HG03571 (cell line): ENCODE measurements around the gene P2RX1.

Experiments used
- ATAC-seq: cut with Tn5 transposase; IDR thresholded peaks from one replicate; pipeline ENCODE4 v1.9.1; 2021; ENCODE audit not compliant: unreplicated experiment

The P2RX1 gene

DNA sequence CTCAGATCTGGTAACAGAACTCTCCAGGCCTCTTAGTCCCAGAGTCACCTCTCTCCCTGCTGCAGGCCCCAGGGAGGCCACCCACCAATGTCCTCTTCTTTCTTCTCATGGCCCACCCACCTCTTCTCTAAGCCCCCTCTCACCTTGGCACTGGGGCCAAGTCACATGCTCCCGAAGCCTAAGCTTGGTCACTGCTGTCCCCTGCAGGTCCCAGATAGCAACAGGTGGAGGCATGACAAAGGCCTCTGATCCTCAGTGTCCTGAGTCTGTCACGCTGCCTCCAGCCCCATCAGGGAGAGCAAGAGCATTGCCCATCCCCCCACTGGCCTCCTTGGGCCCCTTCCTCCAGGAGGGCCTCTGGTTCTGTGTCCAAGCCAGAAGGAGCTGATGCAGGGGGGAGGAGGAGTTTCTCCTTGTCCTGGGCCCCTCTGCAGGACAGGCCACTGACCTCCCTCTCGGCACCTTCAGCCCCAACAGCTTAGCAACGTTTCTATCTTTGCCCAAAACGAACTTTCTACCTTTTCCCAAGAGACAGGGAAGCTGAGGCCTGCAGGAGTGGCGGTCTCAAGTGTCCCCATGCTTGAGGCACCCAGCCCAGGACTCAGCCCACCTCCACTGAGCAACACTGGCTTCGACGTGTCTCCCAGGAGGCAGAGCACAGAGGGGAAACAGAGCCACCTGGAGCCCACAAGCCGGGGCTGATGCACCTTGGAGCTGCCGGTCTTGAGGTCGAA is 8.6 kb downstream of the P2RX1 start:
- no peak for ATAC-seq

DNA sequence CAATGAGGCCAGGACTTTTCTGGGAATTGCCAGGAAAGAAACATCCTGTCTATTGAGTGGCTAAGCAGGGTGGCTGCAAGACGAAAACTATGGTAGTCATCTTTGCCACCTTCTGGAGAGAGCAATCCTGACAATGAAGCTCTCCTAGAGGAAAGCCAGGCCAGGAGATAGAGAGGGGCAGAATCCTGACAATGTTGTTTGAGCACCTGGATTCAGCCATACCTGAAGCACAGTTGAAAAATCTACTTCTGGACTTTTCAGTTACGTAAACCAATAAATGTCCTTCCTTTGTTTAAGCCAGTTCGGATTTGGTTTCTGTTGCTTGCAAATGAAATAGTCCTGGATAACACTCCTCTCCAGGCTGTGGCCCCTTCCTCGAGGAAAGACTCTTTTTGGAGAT is 9.4 kb downstream of the P2RX1 start:
- no peak for ATAC-seq

DNA sequence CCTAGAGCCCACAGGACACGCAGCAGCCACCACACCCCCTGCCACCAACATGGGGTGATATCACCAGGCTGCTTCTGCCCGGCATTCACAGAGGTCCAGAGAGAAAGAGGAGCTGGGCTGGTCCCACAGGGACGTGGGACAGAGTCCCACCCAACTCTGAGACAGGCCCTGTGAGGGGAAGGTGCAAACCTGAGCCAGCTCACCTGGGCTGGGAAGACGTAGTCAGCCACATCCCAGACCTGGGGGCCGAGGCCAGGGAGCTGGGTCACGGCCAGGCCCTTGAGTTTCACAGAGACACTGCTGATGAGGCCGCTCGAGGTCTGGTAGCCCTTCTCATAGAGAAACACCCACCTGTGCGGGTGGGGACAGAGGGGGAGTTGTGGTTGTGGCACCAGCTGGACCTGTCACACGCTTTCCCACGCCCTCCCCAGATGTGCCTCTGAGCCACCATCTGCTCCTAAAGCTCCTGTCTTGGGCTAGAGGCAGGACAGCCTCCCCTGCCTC is 11.2 kb downstream of the P2RX1 start:
- ATAC-seq = no peak

DNA sequence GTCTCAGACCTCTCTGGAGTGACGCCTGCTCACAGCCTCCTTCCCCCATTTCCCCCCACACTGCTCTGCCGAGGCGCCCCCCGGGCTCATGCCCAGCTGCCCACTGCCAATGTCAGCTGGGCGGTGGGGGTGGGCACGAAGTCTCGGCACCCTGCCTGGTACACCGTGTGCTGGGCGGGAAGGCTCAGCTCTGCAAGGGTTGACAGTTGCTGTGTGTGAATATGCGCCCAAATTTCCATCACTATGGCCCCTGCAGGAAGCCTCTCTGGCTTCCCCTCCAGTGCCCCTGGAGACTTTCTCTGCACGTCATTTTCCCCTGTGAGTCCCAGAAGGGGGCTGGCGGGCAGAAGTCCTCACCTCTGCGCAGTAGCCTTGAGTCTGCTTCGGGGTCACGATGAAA is 11.8 kb downstream of the P2RX1 start:
- no peak for ATAC-seq

DNA sequence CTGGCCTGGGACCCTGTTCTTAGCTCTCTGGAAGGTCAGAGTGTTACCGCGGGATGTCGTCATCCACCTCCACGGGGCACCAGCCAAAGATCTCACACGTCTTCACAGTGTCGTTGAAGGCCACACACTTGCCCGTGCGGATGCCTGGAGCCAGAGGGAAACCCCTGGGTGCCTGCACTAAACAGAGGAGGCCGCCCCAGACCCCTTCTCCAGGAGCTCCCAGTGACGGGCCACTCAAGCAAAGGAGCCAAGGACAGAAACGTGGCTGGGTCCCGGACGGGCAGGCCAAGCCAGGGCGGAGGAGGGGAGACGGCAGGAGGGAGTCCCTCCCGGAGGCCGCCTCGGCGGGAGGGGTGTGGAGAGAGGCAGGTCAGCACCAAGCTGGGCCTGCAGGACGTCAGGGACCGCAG is 12.4 kb downstream of the P2RX1 start:
- no peak for ATAC-seq

DNA sequence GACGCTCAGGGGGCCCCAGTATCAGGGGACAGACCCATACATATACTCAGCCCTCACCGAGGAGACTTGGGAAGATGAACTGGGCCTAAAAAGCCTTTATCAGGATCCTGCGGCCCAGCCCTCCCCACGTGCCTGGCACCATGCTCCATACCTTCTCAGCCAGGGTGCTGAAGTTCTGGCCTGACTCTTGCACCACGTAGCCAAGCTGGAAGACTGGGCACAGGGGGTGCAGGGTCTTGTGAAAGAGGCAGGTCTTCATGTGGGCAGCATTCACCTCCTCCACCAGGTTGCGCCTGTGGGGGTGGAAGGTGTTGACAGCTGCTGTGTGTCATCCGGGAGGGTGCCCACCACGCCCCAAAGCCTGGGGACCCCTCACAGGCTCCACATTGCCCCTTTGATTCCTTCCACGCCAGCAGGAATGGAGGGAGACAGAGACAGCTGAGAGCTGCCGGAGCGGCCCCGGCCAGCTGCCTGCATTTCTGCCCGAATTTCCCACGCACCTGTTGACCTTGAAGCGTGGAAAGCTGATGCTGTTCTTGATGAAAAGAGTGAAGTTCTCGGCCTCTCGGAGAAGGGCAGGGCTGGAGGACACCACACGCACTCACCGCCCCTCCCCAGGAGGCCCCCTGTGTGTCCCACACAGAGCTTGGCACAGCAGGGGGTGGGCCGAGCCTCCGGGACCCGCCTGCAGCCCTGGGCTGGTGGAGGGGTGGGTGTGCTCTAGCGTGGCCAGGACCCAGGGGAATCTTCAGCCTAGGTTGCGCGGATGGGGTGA is 13.0 kb downstream of the P2RX1 start:
- ATAC-seq = no peak

DNA sequence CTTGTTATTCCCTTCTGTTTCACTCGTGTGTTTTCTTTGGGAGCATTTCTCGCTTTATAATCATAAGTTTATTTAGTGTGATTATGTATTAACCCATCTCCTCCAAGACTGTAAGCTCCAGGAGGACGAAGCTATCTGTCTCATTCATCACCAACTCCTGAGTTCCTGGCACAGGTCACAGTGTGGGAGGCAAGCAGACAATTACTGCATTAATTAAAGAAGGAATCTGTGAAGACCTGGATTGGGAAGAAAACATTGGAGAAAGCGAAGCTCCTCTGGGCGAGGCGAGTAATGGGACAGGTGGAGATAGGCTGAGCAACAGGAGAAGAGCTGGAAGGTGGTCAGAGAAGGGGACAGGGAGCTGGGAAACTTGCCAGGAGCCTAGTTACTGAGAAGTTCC is 15.6 kb downstream of the P2RX1 start:
- no peak for ATAC-seq

DNA sequence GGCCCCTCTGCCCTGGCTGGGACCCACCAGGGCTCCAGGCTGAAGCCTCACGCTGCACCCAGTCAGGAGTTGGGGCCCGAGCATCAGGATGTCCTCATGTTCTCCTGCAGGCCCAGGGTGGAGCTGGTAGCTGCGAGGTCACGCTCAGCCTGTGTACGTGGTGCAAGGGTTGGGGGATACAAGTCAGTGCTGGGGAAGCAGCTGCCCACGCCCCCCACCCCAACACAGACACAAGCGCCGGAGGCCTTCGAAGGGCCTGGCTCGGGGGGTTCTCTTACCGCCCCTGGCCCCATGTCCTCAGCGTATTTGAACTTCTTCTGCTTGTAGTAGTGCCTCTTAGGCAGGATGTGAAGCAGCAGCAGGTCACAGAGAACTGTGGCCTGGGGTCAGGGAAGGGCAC is 18.5 kb downstream of the P2RX1 start:
- ATAC-seq = no peak

DNA sequence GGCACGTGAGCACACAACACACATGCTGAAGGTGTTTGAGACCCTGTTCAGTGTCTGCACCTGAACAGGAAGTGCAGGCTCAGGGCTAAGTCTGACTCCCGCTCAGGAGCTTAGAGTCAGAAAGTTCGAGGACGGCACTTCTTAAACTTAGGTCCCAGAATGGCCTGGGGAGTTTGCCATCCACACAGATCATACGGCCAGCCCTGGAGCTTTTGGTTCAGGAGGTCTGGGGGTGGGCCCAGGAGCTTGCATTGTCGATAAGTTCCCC is 19.4 kb downstream of the P2RX1 start:
- ATAC-seq = no peak

DNA sequence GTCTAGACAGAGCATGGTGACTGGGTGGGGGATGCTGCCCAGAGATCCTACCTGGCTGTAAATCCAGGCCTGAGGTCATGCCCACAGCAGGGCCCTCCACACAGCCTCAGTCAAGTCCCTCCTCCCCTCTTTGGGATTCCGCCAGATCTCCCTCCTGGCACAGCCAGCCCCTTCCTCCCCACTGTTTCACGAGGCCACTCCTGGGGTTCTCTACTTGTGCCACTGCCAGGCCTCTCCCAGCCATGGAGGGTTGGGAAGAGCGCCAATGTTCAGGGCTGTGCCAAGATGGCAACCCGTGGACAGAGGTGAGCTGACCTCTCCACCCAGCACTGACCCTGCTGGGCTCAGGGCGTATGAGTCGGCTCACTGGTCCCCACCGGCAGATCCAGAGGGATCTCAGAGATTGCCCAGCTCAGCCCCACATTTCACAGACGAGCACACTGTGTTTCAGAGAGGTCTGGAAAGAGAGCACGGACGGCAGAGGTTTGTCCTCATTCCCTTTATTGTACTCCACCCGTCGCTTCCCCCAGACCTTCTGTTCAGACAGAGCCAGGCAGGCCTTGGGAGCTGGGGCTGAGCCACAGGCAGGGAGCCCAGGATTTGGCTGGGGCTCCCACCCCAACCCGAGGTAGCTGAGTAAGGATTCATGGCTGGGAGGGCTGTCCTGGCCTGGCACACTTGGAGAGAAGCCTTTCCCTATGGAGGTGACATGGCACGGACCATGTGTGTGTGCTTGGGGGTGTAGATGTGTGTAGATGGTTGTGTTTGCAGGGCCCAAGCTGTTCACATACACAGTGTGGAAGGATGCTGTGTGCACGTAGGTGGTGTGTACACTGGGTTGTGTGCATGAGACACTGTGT is 19.9 kb downstream of the P2RX1 start:
- no peak for ATAC-seq

DNA sequence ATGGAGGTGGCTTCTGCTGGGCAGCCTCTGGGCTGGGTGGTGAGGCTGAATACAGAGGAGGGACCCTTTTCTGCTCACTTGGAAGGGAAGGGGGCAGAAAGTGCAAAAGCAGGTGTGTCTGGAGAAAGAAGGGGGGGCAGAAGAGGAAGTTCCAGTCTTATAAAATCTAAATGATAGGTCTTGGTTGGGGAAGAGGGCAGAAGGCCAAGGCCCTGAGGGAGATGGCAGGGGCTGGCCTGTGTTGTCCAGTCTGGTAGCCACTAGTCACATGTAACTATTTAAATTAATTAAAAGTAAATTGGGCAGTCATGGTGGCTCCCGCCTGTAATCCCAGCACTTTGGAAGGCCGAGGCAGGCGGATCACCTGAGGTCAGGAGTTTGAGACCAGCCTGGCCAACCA is 20.9 kb downstream of the P2RX1 start:
- no peak for ATAC-seq

DNA sequence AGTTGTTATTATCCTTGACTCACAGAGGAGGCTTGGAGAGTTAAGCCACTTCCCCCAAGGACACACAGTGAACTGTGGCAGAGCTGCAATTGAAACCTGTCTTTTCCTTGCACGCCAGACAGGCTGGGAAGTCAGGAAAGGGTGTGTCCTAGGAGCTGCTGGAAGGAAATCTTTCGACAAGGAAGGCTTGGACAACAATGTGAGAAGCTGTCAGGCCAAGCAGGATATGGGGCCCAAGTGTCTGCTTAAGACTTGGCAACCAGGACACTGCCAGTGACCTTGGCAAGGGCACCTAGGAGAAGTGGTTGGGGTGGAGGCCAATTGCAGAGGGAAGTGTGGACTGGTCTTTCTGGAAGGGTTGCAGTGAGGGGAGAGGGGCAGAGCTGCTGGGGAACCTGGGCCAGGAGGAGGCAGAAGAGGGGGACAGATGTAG is 21.3 kb downstream of the P2RX1 start:
- ATAC-seq = no peak

DNA sequence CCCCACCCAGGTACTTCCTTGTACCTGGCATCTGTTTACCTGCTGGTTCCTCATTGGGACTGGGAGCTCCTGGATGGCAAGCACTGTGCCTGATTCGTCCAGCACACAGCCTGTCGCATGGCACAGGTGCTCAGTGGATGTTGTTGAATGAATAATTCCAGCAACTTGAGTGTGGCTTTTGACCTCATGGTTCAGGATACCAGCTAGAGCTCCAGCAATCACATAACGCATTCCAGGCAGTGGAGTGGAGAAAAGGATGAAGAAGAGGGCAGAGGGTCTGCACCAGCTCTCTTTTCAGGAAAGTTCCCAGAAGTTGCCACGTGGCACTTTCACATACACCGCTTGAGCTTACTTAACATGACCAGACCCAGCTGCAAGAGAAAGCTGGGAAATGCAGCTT is 22.1 kb downstream of the P2RX1 start:
- no peak for ATAC-seq

DNA sequence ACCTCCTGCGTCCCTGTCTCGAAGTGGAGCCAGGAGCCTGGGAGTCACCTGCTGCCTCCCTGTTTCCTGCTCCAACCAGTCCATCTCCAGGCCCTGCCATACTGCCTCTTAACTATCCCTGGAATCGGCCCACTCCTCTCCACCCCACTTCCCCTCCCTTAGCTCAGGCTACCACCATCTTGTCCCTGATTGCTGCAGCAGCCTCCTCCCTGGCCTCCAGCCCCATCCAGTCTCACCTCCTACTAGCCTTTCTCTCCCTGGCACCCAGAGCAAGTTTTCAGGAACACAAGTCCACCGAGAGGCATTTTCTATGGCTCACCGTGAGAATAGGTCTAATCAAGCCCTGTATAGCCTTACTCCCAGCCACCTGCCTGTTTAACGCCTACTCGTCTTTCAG is 22.5 kb downstream of the P2RX1 start:
- no peak for ATAC-seq

DNA sequence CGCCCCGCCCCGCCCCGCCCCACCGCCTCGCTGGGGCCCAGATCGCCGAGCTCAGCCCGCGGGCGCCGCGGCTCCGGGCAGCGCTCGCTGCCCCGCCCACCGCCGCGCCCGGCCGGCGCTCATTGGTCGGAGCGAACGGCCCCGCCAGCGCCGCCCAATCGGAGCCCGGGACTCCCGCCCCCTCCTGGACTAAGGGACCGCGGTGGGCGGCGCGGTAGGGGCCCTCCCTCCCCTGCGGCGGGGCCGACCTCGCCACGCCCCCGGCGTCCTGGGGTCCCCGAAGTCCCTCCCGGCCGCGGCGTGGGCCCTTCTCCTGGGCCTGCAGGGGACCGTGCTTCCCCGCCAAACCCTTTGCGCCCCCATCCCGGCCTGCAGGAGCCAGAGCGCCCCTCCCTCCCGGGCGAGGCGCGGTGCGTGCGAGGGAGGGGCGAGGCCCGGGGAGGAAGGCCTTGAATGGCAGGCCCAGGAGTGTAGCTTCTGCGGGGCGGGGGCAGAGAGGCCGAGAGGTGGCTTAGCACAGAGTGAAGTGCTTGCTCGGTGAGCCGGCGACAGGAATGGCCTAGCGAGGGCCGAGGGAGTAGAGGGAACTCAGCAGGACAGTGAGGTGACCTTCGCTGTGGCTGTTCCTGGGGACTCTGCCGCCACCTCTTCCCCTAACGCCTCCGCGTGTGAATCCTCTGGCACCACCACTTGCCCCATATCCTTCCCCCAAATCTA is 23.1 kb downstream of the P2RX1 start, which contains the start of gene CAMKK1:
Gene CAMKK1 (minus strand): TSS at position 51 of the 717 bp plus-strand sequence. CDS start 7,366 bp downstream, outside the sequence.
- ATAC-seq = peak; percentile 90

DNA sequence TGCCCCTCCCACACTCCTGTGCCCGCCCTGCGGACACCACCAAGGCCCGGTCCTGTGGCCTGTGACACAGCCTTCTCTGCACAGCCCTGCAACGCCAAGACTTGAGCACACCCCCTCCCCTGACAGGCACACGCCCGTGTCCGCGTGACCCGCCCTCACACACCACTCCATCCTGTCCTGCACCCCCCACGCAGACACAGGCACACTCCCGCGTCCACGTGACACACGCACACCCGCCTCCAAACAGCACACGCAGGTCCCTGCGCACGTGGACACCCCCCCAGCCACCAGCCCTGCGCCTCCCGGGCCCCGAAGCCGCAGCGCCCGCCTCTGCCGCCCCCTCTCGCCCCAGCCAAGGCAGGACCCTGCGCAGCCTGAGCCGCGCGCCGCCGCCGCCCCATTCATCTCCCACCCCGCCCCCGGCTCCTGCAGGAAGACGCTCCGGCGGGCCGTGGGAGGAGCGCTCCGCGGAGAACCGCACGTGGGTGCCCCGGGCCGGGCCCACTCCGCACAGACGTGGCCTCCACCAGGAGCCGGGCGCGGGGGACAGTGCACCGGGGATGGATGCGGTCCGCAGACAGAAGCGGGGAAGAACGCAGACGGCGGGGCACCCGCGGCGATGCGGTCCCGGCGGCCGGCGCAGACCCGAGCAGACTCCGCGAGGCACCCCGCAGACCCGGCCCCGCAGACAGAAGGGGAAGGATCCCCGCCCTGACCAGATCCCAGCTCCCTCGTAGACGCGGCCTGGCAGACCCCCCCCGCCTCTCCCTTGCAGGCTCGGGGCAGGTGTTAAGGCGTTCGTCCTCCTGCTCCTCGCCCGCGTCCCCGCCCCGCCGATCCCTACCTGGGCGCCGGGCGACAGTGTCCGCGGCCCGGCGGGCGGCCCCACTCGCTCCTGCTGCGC is 23.9 kb downstream of the P2RX1 start:
- peak; percentile 8 for ATAC-seq

DNA sequence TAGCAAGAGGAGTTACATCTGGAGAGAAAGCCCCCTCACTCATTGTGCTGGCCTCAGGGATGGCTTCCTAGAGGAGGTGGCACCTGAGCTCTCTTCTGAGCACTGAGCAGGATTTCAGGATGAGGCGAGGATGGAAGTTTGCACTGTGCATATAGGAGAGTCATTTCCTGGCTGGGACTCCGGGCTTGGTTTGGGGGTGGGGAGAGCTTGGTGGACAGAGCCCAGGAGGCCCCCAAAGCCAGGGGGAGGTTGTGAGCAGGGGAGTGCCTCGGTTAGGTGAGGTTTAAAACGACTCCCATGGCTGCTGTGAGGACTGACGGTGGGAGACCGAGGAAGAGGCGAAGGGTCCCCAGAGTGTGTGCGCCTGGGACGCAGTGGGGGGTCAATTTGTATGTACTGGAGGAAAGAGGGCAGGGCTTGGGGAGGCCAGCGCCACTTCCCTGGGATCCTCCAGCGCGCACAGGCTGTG is 24.6 kb downstream of the P2RX1 start:
- ATAC-seq = no peak

DNA sequence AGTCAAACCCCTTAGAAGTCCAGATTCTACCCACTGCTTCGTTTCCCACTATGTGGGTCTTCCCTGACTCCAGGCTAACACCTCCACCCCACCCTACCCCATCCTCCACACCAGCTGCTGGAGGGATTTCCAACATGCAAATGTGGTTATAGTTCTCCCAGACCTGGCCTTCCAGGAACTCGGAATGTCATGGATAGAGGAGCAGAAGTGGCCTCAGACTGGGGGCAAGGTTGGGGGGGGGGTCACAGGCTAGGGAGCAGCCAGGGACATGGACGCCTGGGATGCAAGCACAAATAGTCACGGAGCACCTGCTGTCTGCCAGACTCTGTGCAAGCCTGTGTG is 25.4 kb downstream of the P2RX1 start:
- ATAC-seq = no peak

DNA sequence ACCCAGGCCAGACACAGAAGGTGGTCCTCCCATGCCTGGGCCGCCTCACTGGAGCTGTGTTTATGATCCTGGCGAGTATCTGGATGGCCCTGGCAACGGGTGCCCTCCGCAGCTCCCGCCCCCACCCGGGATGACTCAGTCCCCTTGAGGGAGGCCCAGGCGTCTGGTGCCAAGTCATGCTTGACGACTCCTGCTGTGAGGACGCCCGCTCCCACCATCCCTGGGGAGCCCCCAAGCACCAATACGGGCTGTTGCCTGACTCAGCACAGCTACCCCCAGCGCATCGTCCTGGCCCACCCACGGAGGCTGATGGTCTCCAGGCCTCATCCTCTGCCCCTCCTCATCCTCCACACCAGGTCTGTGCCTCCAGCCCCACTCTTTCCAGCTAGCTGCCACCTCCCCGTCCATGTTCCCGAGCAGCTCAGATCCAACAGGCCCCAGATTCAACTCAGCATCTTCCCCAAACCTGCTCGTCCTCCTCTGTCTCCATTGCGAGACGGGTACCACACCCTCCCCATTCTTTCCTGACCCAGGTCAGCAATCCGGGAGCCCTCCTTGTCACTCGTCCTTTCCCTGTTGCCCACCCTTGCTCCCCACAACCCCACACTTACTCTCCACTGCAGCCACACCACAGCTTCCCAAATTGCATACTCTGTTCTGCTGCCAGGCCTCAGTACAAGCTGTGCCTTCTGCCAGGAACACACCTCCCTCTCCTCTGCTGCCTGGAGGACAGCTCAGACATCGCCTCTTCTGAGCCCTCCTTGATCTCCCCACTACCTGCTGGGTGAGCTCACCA is 26.0 kb downstream of the P2RX1 start:
- no peak for ATAC-seq
